T-helper 1 cell treated with Interleukin-12 subunit alpha and Interleukin-12 subunit beta and Interleukin-4 antibody, amounts not matched to agents 30 μg/mL and 1 μg/mL, for 36 hours (primary cell): ENCODE measurements around the gene NREP.
A peak's percentile ranks its signal among the peaks of the same experiment; 100 is the strongest.

ENCODE experiments used
- H3K27ac Mint-ChIP-seq: one replicate; pipeline ENCODE4 v1.8.0; 2021; ENCODE audit warnings: mild to moderate bottlenecking, mixed read lengths
- H3K27me3 Mint-ChIP-seq: one replicate; pipeline ENCODE4 v1.8.0; 2021; ENCODE audit warnings: low read depth, mixed read lengths
- H3K36me3 Mint-ChIP-seq: one replicate; pipeline ENCODE4 v1.8.0; 2021; ENCODE audit warnings: low read depth, mixed read lengths
- H3K4me1 Mint-ChIP-seq: one replicate; pipeline ENCODE4 v1.8.0; 2021; ENCODE audit warnings: low read depth, mixed read lengths
- H3K4me3 Mint-ChIP-seq: one replicate; pipeline ENCODE4 v1.8.0; 2021; ENCODE audit warnings: mild to moderate bottlenecking, moderate library complexity, mixed read lengths
- H3K9me3 Mint-ChIP-seq: one replicate; pipeline ENCODE4 v1.8.0; 2021; ENCODE audit warnings: mixed read lengths

NREP gene

DNA sequence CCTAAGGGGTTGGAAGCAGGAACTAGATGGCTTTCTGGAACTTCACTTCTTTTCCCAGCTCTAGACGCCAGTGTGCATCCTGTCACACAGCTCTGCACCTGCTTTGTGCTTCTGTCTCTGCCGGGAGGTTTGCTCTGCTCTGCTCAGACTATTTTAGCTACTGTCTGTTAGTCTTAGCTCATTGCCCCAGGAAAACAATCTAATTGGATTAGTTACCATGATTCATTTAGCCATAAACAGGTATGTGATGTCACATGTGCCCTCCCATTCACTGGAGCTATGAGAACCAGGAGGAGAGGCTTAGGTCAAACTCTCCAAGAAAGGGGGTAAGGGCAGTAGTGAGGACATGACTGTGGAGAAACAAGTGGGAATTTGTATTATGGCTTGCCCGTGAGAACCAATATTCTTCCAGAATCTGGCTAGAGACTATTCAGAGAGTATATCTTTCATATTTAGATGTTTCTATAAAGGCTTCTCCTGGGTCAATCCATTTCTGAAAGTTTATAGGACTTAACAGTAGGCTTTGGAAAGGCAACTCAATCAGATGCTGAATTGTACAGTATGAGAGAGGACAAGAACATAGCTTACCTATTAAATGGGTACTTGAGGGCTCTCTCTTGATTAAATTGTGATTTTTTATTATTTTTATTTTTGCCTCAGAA is 22.4 kb upstream of the NREP start:
- Mint-ChIP-seq H3K27me3 (peaks cover 31% of the 10 kb centered on the region), H3K9me3 (no peaks in the 10 kb centered on the region), H3K4me3 (no peak overlapping the region), H3K4me1 (no peaks in the 10 kb centered on the region), H3K27ac (no peak overlapping the region), H3K36me3 (no peaks in the 10 kb centered on the region)

DNA sequence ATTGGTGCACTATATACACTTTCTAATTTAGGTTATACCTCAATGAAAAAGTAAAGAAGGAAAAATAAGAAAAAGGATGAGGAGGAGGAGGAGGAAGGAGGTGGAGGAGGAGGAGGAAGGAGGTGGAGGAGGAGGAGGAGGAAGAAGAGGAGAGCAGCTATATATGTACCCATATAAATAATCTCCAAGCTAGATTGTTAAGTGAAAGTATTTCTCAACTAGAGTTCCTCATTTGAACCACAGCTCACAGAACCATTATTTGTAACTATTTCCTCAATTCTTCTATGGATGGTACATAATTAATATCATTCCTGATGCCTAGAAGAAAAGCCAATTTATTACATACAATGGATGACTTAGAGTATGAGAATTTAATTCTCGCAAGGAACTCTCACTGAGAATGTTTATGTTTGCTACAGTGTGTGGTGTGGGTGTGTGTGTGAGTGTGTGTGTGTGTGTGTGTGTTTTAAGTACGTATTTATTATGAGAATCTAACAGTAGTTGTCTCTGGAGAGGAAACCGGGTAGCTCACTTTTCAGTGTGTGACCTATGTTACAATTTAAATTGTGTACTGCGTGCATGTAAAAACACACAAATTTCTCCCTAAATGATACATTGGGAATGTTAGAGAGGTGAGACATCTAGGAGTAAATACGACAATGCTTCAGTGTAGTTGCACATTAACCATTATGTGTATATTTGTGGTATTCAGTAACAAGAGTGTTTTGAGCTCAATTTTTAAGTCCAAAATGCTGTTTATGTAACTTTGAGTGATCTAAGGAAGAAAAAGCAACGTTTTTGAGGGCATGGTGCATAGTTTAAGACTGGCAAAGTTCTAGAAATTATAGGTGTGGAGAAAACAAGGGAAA is 20.2 kb upstream of the NREP start:
- Mint-ChIP-seq H3K27ac (no peak overlapping the region), H3K9me3 (no peaks in the 10 kb centered on the region), H3K36me3 (no peaks in the 10 kb centered on the region), H3K4me1 (no peaks in the 10 kb centered on the region), H3K27me3 (peaks cover 36% of the 10 kb centered on the region), H3K4me3 (no peak overlapping the region)

DNA sequence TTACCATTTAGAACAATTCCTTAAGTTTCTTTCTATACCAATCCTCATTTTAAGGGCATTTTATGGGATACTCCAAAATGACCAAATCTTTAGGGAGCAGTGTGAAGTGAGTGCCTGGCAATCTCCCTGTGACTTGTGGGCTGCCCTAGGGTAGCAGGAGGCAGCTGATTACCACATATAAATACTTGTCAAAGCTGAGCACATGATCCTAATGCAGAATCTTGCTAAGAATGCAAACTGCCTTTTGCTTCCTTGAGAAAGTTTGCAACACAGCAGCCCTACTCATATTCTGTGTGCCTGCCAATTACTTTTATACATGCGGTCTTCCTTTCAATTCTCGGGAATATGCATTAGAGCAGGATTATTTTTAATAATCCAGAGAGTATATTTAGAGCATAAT is 18.2 kb upstream of the NREP start:
- H3K27ac Mint-ChIP-seq, result no peak overlapping the region

DNA sequence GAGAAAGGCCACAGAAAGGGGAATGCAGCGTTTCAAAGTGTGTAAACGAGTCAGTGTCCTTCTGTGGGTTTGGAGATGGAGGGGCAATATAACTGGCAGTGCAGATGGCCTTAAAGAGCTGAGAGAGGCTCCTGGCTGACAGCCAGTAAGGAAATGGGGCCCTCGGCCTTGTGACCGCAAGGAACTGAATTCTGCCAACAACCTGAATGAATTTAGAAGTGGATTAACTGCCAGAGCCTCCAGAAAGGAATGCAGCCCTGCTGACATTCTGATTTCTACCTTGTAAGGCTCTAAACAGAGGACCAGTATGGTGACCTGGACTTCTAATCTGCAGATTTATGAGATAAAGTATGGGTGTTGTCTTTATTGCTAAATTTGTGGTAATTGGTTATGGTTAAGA is 17.5 kb upstream of the NREP start:
- Mint-ChIP-seq H3K4me1 (no peaks in the 10 kb centered on the region), H3K4me3 (no peak overlapping the region), H3K36me3 (no peaks in the 10 kb centered on the region), H3K27me3 (peaks cover 37% of the 10 kb centered on the region), H3K27ac (no peak overlapping the region), H3K9me3 (no peaks in the 10 kb centered on the region)

More for the DNA sequence above, 18.2 kb upstream of the NREP start:
- Mint-ChIP-seq H3K9me3 (no peaks in the 10 kb centered on the region), H3K4me3 (no peak overlapping the region), H3K4me1 (no peaks in the 10 kb centered on the region), H3K36me3 (no peaks in the 10 kb centered on the region), H3K27me3 (peaks cover 40% of the 10 kb centered on the region)

DNA sequence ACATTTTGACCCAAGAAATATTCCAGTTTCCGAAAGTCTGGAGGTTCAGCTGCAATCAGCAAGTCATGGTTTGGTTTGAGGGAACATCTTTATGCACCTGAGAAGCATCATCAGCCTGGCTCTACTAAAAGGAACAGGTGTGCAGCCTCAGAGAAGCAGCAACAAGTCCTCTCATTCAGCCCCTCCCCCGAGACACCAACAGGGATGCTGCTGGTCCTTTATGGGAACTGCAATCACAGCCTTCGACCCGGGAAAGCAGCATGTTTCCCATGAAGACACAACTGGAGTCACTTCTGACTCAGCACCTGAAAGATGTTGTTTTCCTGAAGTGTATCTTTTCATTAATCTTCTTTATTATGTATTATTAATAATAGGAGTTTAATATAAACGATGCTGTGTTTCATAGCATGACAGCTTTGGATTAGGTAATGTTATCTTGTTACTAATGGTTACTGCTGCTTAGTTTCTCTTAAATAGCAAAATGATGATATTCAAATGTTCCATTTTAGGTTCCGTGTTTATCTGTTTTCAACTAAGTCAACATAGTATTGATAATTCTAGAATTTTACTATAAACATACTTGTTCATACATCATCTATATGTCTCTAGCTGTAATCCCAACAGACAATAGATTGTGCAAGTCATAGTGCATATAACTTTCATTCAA is 15.6 kb upstream of the NREP start:
- Mint-ChIP-seq H3K27me3 (peaks cover 42% of the 10 kb centered on the region), H3K27ac (no peak overlapping the region), H3K4me1 (no peaks in the 10 kb centered on the region)

DNA sequence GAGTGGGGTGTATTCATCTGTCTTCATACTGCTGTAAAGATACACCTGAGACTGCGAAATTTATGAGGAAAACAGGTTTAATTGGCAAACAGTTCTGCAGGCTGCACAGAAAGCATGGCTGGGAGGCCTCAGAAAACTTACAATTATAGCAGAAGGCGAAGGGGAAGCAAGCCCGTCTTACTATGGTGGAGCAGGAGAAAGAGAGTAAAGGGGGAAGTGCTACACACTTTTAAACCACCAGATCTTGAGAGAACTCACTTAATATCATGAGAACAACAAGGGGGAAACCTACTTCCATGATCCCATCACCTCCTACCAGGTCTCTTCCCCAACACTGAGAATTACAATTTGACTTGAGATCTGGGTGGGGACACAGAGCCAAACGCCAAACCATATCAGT is 12.5 kb upstream of the NREP start:
- Mint-ChIP-seq H3K27me3 (peaks cover 45% of the 10 kb centered on the region), H3K27ac (no peak overlapping the region), H3K4me3 (no peak overlapping the region), H3K9me3 (peaks cover 2% of the 10 kb centered on the region), H3K36me3 (no peaks in the 10 kb centered on the region), H3K4me1 (no peaks in the 10 kb centered on the region)

More for the DNA sequence above, 15.6 kb upstream of the NREP start:
- Mint-ChIP-seq H3K9me3 (peaks cover 2% of the 10 kb centered on the region), H3K36me3 (no peaks in the 10 kb centered on the region), H3K4me3 (no peak overlapping the region)

DNA sequence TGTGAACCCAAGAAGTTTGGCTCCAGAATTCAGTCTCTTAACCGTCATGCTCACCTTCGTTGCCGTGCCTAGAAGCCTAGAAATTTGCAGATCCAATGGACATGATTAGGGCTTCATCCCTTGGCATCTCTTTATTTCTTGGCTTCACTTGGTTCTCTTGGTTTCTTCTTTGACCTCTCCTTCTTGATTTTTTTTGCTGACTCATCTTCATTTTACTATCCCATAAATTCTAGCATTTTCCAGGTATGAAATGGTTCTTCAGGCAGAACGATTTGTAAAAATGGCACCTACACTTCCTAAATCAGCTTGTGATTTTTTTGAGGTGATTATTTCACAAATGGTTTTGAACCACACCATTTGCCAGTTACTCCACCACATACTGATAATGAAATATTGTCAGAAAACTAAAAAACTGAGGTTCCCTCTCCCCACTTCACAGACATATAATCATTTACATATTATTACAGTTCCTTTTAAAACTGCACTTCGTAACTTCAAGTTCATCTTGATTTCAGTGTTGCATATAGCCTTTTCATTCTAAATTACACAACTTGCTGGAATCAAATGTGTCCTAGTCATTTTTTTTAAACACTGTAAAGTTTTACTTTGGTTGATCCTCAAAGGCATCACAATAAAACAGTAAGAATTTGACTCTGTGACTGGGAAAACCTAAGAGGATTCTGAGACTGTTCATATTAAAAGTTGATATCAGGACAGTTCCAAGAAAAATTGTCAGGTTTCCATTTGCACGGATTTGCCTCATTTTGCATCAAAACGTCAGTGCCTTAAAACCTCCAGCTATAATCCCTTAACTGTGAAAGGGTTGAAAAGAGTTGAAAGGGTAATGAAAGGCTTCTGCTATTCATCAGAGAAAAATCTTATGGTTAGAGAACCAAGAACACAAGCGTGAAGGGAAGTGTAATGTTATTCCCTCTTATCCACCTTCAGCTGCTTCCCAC is 8.9 kb upstream of the NREP start:
- Mint-ChIP-seq H3K36me3 (no peaks in the 10 kb centered on the region), H3K27me3 (peaks cover 46% of the 10 kb centered on the region), H3K4me1 (peaks cover 3% of the 10 kb centered on the region), H3K4me3 (no peak overlapping the region), H3K9me3 (peaks cover 2% of the 10 kb centered on the region), H3K27ac (no peak overlapping the region)

DNA sequence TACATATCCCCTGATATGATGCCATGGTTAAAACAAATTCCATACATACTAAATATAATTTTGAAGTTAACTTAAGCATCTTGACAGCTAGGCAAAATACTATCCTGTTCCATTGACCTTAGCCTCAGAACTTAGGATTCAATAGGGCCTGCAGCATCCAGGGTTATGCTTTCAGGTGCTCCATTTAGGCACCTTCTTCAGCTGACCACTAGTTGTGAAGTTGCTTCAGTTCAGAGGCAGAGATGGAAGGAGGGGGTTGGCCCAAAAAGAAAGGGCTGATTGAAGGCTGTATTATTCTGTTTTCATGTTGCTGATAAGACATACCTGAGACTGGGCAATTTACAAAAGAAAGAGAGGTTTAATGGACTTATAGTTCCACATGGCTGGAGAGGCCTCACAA is 7.0 kb upstream of the NREP start:
- Mint-ChIP-seq H3K9me3 (peaks cover 2% of the 10 kb centered on the region), H3K36me3 (no peaks in the 10 kb centered on the region), H3K27ac (no peak overlapping the region), H3K4me1 (peaks cover 3% of the 10 kb centered on the region), H3K27me3 (peaks cover 37% of the 10 kb centered on the region), H3K4me3 (no peak overlapping the region)

DNA sequence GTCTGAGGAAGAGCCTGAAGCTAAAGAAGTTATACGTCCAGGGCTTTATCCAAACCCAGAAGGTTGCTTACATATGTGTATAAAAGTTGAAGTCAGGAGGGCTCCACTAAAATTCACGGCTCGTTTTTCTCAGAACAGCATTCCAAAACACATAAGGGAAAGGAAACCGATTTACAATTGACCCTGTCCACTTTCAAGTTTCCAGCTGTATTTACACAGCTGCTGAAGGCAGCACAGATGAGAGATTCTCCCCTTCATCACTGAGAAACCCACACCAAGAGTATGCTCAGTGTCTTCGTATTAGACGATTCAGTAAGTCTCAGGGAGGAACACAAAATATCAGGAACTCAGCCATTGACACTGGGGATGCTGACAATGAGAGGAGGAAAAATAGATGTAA is 5.9 kb upstream of the NREP start:
- Mint-ChIP-seq H3K4me1 (peaks cover 11% of the 10 kb centered on the region), H3K27ac (no peak overlapping the region), H3K9me3 (no peaks in the 10 kb centered on the region), H3K4me3 (no peak overlapping the region), H3K27me3 (peaks cover 30% of the 10 kb centered on the region), H3K36me3 (no peaks in the 10 kb centered on the region)

DNA sequence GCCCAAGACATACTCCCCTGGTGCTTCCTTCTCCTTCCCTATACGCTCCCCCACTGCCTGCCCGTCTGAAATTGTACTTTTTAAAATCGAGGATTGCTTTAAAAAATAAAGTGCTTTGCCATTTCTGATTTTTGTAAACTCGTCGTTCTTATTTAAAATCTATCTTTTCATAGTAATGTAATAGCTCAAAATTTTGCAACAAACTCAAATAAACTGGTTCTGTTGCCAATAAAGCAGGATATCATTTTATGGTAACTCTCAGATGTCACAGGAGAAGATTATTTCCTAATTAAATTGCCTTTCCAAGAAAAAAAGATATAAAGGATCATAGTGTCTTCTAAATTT is 1.3 kb upstream of the NREP start:
- H3K4me3 Mint-ChIP-seq, result peak overlapping the region; percentile 87
- H3K9me3 Mint-ChIP-seq, result no peaks in the 10 kb centered on the region
- peaks cover 9% of the 10 kb centered on the region for H3K27me3 Mint-ChIP-seq
- H3K36me3 Mint-ChIP-seq, result no peaks in the 10 kb centered on the region
- H3K4me1 Mint-ChIP-seq, result peaks cover 25% of the 10 kb centered on the region
- peak overlapping the region; percentile 91 for H3K27ac Mint-ChIP-seq

DNA sequence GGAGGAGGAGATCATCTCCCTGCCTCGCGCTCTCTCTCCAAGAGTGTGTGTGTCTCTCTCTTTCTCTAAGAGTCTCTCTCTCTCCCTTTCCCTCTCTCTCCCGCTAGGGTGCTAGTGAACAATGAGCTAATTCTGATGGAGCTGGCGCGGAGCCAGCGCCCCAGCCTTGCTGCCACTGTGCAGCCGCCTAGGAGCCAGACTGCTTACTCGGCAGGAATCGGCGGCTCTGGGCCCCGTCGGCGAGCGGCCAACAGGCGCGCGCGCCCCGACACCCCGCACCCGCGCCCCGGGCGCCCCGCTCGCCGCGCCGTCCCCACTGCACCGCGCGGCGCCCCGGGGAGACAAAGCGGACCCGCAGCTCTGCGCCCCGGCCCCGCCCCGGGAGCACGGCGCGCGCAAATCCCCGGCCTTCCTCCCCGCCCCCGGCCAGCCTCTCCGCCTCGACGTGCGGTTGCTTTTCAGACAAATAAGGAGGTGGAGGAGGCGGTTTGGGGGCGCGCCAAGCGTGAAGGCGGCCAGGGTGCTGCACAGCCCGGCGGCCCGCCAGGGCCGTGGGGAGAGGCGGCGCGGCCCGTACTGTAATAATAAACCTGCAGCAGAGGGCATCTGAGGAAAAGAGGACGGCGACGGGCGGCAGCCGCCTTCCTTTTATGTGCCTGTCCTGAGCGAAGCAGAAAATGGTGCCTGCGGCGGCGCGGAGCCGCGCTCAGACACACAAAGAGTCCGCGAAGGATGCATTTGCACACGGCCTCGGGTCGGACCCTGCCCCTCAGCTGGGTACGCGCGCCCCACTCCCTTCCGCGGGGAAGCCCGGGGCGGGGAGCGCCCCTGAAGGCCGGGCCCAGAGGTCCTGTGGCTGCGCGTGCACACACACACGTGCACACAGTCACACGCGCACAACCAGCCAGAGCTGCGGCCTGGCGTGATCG is 625 bp upstream of the NREP start:
- H3K27ac Mint-ChIP-seq, result peak overlapping the region; percentile 91
- H3K9me3 Mint-ChIP-seq, result no peaks in the 10 kb centered on the region
- H3K36me3 Mint-ChIP-seq, result peaks cover 3% of the 10 kb centered on the region
- H3K27me3 Mint-ChIP-seq, result peaks cover 2% of the 10 kb centered on the region
- H3K4me1 Mint-ChIP-seq, result peaks cover 26% of the 10 kb centered on the region
- peak overlapping the region; percentile 87 for H3K4me3 Mint-ChIP-seq

DNA sequence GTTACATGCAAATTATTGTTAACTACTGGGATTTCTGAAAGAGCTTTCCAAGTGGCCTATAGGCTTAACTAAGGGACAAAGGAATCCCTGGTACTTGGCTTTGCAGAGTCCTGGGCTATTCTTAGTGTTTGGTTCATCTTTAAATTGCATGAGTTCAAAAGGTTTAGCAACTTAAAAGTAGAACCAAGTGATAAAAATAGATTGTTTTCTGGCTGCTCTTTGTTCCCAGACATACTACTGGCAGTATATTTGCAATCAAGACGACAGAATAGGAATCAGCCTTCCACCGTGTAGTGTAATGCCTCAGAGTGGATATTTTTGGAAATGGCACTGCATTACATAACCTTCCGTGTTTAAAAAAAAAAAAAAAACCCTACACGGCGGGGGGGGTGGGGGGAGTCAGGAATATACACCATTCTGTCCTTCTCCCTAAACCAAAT is 1.0 kb downstream of the NREP start:
- H3K4me1 Mint-ChIP-seq, result peaks cover 24% of the 10 kb centered on the region
- peaks cover 6% of the 10 kb centered on the region for H3K36me3 Mint-ChIP-seq
- peak overlapping the region; percentile 87 for H3K4me3 Mint-ChIP-seq
- H3K27ac Mint-ChIP-seq, result no peak overlapping the region
- no peaks in the 10 kb centered on the region for H3K27me3 Mint-ChIP-seq
- H3K9me3 Mint-ChIP-seq, result no peaks in the 10 kb centered on the region

DNA sequence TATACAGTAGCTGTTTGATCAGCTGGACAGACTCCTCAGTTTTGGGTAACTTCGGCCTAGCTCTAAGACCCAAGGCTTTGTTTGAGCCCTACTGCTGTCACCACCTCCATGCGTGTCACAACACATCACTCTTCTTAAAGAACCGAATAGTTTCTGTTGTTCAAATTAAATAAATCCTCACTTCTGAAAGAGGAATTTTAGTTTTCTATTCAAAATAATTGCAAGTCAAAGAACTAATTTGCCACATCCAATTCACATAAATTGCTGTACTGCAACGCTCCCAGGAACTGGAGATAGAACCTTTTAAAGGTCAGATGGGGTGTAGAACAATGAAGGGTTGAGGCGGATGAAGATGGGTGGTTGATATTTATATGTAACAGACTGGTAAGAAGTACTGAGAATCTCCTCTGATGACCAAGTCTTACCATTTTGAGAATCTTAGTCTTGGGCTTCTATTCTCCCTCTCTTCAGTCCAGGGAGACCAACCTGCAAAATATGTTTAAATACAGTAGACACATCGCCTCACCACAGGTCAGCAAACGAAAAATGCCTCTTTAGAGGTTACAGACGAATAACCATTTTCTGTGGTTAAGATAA is 1.6 kb downstream of the NREP start:
- Mint-ChIP-seq H3K9me3 (no peaks in the 10 kb centered on the region), H3K4me1 (peaks cover 24% of the 10 kb centered on the region), H3K27ac (no peak overlapping the region), H3K27me3 (no peaks in the 10 kb centered on the region), H3K4me3 (peak overlapping the region; percentile 15), H3K36me3 (peaks cover 6% of the 10 kb centered on the region)
